ENCODE measurements around the gene STIM2. TPM values are rescaled to one million over a fixed set of nuclear protein-coding genes. Genes with fewer than 3 reads are reported as not detected.
"Not testable (repeated sequence)": the region's sequence is repeated elsewhere in the genome, so short reads cannot be mapped to it uniquely, and the experiment has no call there.

The STIM2 gene
- total RNA-seq, 1 donor from 2014 or later = 18.4 TPM

GRCh38 chr4:27027428-27027827 lies 166.8 kb downstream of the STIM2 start:
- FAIRE-seq = no peak
- Mint-ChIP-seq H3K9me3 (ENCODE audit: unreplicated experiment) (no peaks in the 10 kb centered on the region), H3K4me3 (ENCODE audit: unreplicated experiment) (no peak overlapping the region), H3K27me3 (ENCODE audit: low read depth, unreplicated experiment) (no peaks in the 10 kb centered on the region), H3K36me3 (ENCODE audit: low read depth, unreplicated experiment) (peaks cover 2% of the 10 kb centered on the region), H3K4me1 (ENCODE audit: low read depth, unreplicated experiment) (no peaks in the 10 kb centered on the region), H3K27ac (ENCODE audit: unreplicated experiment) (no peak overlapping the region)
- H3K9ac ChIP-seq (ENCODE audit: low read length) = no peak overlapping the region
- no peak overlapping the region for H3K4me2 ChIP-seq (ENCODE audit: low read length)
- H4K20me1 ChIP-seq (ENCODE audit: insufficient read depth, low read length) = no peaks in the 10 kb centered on the region
- no peak overlapping the region for H3K27ac ChIP-seq (ENCODE audit: low read depth, low read length)
- no peak overlapping the region for H2AFZ ChIP-seq (ENCODE audit: low read depth, low read length)
- H3K36me3 ChIP-seq (ENCODE audit: insufficient read depth, low read length) = peaks cover 4% of the 10 kb centered on the region
- DNase-seq (ENCODE audit: low read depth) = no peak
- H3K4me1 ChIP-seq (ENCODE audit: insufficient read depth, low read length) = no peaks in the 10 kb centered on the region
- no peaks in the 10 kb centered on the region for H3K9me3 ChIP-seq (ENCODE audit: insufficient read depth, low read depth, low read length)
- H3K27me3 ChIP-seq (ENCODE audit: insufficient read depth, low read length) = no peaks in the 10 kb centered on the region
- no peak overlapping the region for H3K4me3 ChIP-seq (ENCODE audit: insufficient read depth, low read depth, low read length)
- no peaks in the 10 kb centered on the region for H3K79me2 ChIP-seq (ENCODE audit: insufficient read depth, low read length)
- no peak for TF ChIP-seq EZH2 (IDR thresholded peaks at IDR 0.05; ENCODE audit: insufficient read depth, low read length)
- TF ChIP-seq CTCF (IDR thresholded peaks at IDR 0.05; ENCODE audit: insufficient read depth, low read depth, low read length) = no peak

- not testable (repeated sequence) for DNase-seq (ENCODE audit: low read depth); H3K4me1 ChIP-seq (ENCODE audit: insufficient read depth, low read length); H3K4me2 ChIP-seq (ENCODE audit: low read length); H3K36me3 ChIP-seq (ENCODE audit: insufficient read depth, low read length); H3K9ac ChIP-seq (ENCODE audit: low read length); H3K4me3 Mint-ChIP-seq (ENCODE audit: unreplicated experiment); H3K79me2 ChIP-seq (ENCODE audit: insufficient read depth, low read length); H3K27ac ChIP-seq (ENCODE audit: low read depth, low read length); H3K36me3 Mint-ChIP-seq (ENCODE audit: low read depth, unreplicated experiment); H4K20me1 ChIP-seq (ENCODE audit: insufficient read depth, low read length); H3K27me3 ChIP-seq (ENCODE audit: insufficient read depth, low read length); H3K27me3 Mint-ChIP-seq (ENCODE audit: low read depth, unreplicated experiment); H3K27ac Mint-ChIP-seq (ENCODE audit: unreplicated experiment); FAIRE-seq; H3K4me1 Mint-ChIP-seq (ENCODE audit: low read depth, unreplicated experiment); H3K9me3 Mint-ChIP-seq (ENCODE audit: unreplicated experiment); H3K9me3 ChIP-seq (ENCODE audit: insufficient read depth, low read depth, low read length); H3K4me3 ChIP-seq (ENCODE audit: insufficient read depth, low read depth, low read length); H2AFZ ChIP-seq (ENCODE audit: low read depth, low read length)
Observed at GRCh38 chr4:27035127-27035526, 174.5 kb downstream of the STIM2 start.

GRCh38 chr4:27040356-27040755 lies 179.7 kb downstream of the STIM2 start:
- no peaks in the 10 kb centered on the region for H3K4me1 Mint-ChIP-seq (ENCODE audit: low read depth, unreplicated experiment)
- Histone ChIP-seq H3K27me3 (ENCODE audit: insufficient read depth, low read length) (peaks cover 11% of the 10 kb centered on the region), H3K4me1 (ENCODE audit: insufficient read depth, low read length) (no peaks in the 10 kb centered on the region), H2AFZ (ENCODE audit: low read depth, low read length) (no peak overlapping the region), H3K9ac (ENCODE audit: low read length) (no peak overlapping the region), H3K9me3 (ENCODE audit: insufficient read depth, low read depth, low read length) (no peaks in the 10 kb centered on the region), H3K27ac (ENCODE audit: low read depth, low read length) (no peak overlapping the region), H4K20me1 (ENCODE audit: insufficient read depth, low read length) (no peaks in the 10 kb centered on the region), H3K4me3 (ENCODE audit: insufficient read depth, low read depth, low read length) (no peak overlapping the region), H3K79me2 (ENCODE audit: insufficient read depth, low read length) (no peaks in the 10 kb centered on the region), H3K36me3 (ENCODE audit: insufficient read depth, low read length) (no peaks in the 10 kb centered on the region), H3K4me2 (ENCODE audit: low read length) (no peak overlapping the region)
- TF ChIP-seq CTCF (IDR thresholded peaks at IDR 0.05; ENCODE audit: insufficient read depth, low read depth, low read length) = no peak
- TF ChIP-seq EZH2 (IDR thresholded peaks at IDR 0.05; ENCODE audit: insufficient read depth, low read length) = no peak
- no peaks in the 10 kb centered on the region for H3K27me3 Mint-ChIP-seq (ENCODE audit: low read depth, unreplicated experiment)
- FAIRE-seq (no peak), DNase-seq (ENCODE audit: low read depth) (no peak)
- no peak overlapping the region for H3K4me3 Mint-ChIP-seq (ENCODE audit: unreplicated experiment)
- H3K27ac Mint-ChIP-seq (ENCODE audit: unreplicated experiment) = no peak overlapping the region
- H3K36me3 Mint-ChIP-seq (ENCODE audit: low read depth, unreplicated experiment) = peaks cover 1% of the 10 kb centered on the region
- H3K9me3 Mint-ChIP-seq (ENCODE audit: unreplicated experiment) = peaks cover 3% of the 10 kb centered on the region

Measured in astrocyte (in vitro differentiated cells and primary cell).